ENCODE results near the gene LMX1B. TPM values are rescaled to one million over a fixed set of nuclear protein-coding genes. Genes with fewer than 3 reads are reported as not detected.

LMX1B gene
- total RNA-seq, 2 donors from 2014 or later: 0.13 TPM; not detected in 1

GRCh38 chr9:126700903-126701812 is 87.4 kb downstream of the LMX1B start:
- Histone ChIP-seq H3K4me1 (no peaks in the 10 kb centered on the region), H3K27me3 (peaks cover 36% of the 10 kb centered on the region), H3K27ac (no peak overlapping the region), H3K9me3 (no peaks in the 10 kb centered on the region), H3K4me3 (no peak overlapping the region), H3K36me3 (no peaks in the 10 kb centered on the region), H3K9ac (ENCODE audit: low read depth in 2 of 2, low read length in 2 of 2) (no peak overlapping the region)
- TF ChIP-seq CTCF (IDR thresholded peaks at IDR 0.05): no peak
- no peak for DNase-seq
- intact Hi-C loops (cut with DNase I): no loop called here

DNA sequence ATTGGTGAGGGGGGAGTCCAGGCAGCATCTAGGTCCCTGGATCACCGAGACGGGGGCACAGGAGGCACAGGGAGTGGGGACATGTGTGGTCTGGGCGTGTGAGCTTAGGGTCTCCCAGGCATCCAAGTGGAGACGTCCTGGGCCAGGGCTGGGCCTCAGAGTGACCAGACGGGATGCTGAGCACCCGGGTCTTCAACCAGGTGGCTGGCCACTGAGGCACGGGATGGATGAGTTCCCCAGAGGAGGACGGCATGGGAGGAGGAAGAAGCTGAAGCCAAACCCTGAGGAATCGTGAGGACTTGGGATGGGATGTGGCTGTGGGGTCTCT is 88.0 kb downstream of the LMX1B start:
- no peak for DNase-seq
- intact Hi-C loops (cut with DNase I): no loop called here

GRCh38 chr9:126702151-126703001 is 88.6 kb downstream of the LMX1B start:
- no peak overlapping the region for H3K27ac ChIP-seq
- H3K9ac ChIP-seq (ENCODE audit: low read depth in 2 of 2, low read length in 2 of 2): no peak overlapping the region
- intact Hi-C loops (cut with DNase I): no loop called here
- H3K4me3 ChIP-seq: no peak overlapping the region
- no peaks in the 10 kb centered on the region for H3K4me1 ChIP-seq
- H3K9me3 ChIP-seq: no peaks in the 10 kb centered on the region
- no peaks in the 10 kb centered on the region for H3K36me3 ChIP-seq
- H3K27me3 ChIP-seq: peaks cover 39% of the 10 kb centered on the region
- peak; percentile 63 for TF ChIP-seq CTCF (IDR thresholded peaks at IDR 0.05)
- no peak for DNase-seq

More for the DNA sequence above, 88.0 kb downstream of the LMX1B start:
- Histone ChIP-seq H3K36me3 (no peaks in the 10 kb centered on the region), H3K27me3 (peaks cover 39% of the 10 kb centered on the region), H3K9me3 (no peaks in the 10 kb centered on the region), H3K9ac (ENCODE audit: low read depth in 2 of 2, low read length in 2 of 2) (no peak overlapping the region), H3K27ac (no peak overlapping the region), H3K4me1 (no peaks in the 10 kb centered on the region), H3K4me3 (no peak overlapping the region)
- TF ChIP-seq CTCF (IDR thresholded peaks at IDR 0.05): no peak

DNA sequence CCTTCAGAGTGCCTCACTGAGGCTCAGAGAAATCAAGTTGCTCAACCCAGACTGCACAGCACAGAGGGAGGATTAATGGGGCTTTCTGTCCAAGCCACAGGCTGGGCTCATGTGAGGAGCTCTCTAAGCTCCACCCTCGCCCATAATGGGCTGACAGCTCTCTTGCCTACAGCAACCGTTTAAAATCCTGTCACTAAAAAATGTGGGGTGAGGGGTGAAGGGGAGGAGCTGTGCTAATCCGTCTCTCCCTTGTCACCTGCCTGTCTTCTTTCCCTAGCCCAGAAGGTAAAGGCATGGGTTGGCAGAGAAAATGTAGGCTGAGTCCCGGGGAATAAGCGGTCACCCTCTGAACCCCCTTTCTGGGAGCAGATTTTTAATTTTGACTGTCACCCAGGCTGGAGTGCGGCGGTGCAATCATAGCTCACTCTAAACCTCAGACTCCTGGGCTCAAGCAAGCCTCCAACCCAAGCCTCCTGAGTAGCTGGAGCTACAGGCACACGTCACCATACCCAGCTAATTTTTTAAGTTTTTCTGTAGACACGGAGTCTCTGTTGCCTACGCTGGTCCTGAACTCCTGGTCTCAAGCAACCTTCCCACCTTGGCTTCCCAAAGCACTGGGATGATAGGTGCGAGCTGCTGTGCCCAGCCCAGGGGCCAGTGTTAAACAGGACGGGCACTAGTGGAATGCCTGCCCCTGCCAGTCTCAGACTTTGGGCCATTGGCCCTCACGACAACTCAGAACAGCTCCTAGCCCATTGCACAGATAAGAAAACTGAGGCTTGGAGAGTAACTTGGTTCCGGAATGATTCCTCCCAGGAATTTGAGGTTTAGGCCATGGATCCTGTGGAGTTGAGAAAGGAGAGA is 89.5 kb downstream of the LMX1B start:
- DNase-seq: no peak
- H3K27ac ChIP-seq: no peak overlapping the region
- H3K4me1 ChIP-seq: no peaks in the 10 kb centered on the region
- H3K27me3 ChIP-seq: peaks cover 39% of the 10 kb centered on the region
- H3K4me3 ChIP-seq: no peak overlapping the region
- no peak overlapping the region for H3K9ac ChIP-seq (ENCODE audit: low read depth in 2 of 2, low read length in 2 of 2)
- intact Hi-C loops (cut with DNase I): no loop called here
- H3K36me3 ChIP-seq: no peaks in the 10 kb centered on the region
- no peaks in the 10 kb centered on the region for H3K9me3 ChIP-seq
- TF ChIP-seq CTCF (IDR thresholded peaks at IDR 0.05): no peak

DNA sequence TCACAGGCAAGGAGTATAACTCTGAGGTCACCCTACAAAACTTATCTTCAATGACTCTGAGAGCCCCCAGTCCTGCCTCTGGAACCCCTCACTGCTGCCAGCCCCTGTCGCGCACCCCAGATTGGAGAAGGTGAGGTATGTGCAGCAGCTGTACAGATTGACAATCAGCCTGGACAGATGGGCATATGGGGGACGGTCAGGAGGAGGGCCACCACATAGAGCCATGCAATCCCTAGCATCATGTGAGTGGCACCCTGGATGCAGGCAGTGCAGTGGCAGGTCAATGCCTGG is 90.1 kb downstream of the LMX1B start:
- no peaks in the 10 kb centered on the region for H3K36me3 ChIP-seq
- H3K27me3 ChIP-seq: peaks cover 39% of the 10 kb centered on the region
- no peak overlapping the region for H3K4me3 ChIP-seq
- no peak for TF ChIP-seq CTCF (IDR thresholded peaks at IDR 0.05)
- intact Hi-C loops (cut with DNase I): loop anchor here (2.0 kb wide), 1 partner anchor 77 kb away; no protein-coding TSS in a partner anchor
- H3K27ac ChIP-seq: no peak overlapping the region
- DNase-seq: no peak
- no peaks in the 10 kb centered on the region for H3K4me1 ChIP-seq
- no peak overlapping the region for H3K9ac ChIP-seq (ENCODE audit: low read depth in 2 of 2, low read length in 2 of 2)
- no peaks in the 10 kb centered on the region for H3K9me3 ChIP-seq
